Suprapubic skin (tissue), 4 donors: ENCODE results near the gene SLIT1. TPM values are rescaled to one million over a fixed set of nuclear protein-coding genes. Genes with fewer than 3 reads are reported as not detected.

ENCODE experiments used
- DNase-seq, 2 donors: peaks; one replicate each; pipeline ENCODE4 v3.0.0-alpha.2; 2019; ENCODE audit warnings: low spot score in 2 of 2
- H3K27ac ChIP-seq: fragments of 200-600 bp; sonication (generic); one replicate; pipeline ENCODE4 v1.5.1; 2019
- H3K27me3 ChIP-seq: fragments of 200-600 bp; sonication (generic); one replicate; pipeline ENCODE4 v1.5.1; 2019
- H3K36me3 ChIP-seq: fragments of 200-600 bp; sonication (generic); one replicate; pipeline ENCODE4 v1.5.1; 2019
- H3K4me1 ChIP-seq: fragments of 200-600 bp; sonication (generic); one replicate; pipeline ENCODE4 v1.5.1; 2019
- H3K4me3 ChIP-seq: fragments of 200-600 bp; sonication (generic); one replicate; pipeline ENCODE4 v1.5.1; 2019; ENCODE audit warnings: mild to moderate bottlenecking
- H3K9me3 ChIP-seq: fragments of 200-600 bp; sonication (generic); one replicate; pipeline ENCODE4 v1.5.1; 2019
- EP300 ChIP-seq: sonication (generic); formaldehyde crosslinking; IDR thresholded peaks from one replicate; pipeline ENCODE4 v1.6.1; 2017; ENCODE audit warnings: antibody characterized with exemption
- POLR2A ChIP-seq, 2 donors: fragments of 450-650 bp; IDR thresholded peaks; one replicate each; pipeline ENCODE4 v1.6.1; 2017; ENCODE audit warnings: antibody characterized with exemption in 2 of 2, mild to moderate bottlenecking in 2 of 2, moderate library complexity in 2 of 2
- POLR2AphosphoS5 ChIP-seq, 3 donors: sonication (generic); formaldehyde crosslinking; IDR thresholded peaks; one replicate each; pipeline ENCODE4 v1.6.1; 2017; ENCODE audit warnings: antibody characterized with exemption in 3 of 3
- WGBS: methylation state at CpG from one replicate; pipeline ENCODE4 v1.1.5; 2018; 5-methylcytosine and 5-hydroxymethylcytosine counted together
- total RNA-seq, 4 donors: library from RNA; depleted of rRNA; stranded (reverse); fragments of >200 nt; gene quantifications; one replicate each; pipeline ENCODE4 v1.1.0, GENCODE V29; 2016
- TF ChIP-seq, protein P1 (sequence below), 2 donors: fragments of 200-600 bp in 1 of 2; fragments of 450-650 bp in 1 of 2; sonication (generic) in 1 of 2; IDR thresholded peaks; one replicate each; pipeline ENCODE4 v1.5.1; 2016 to 2019; ENCODE audit warnings: antibody characterized with exemption in 2 of 2, mild to moderate bottlenecking in 1 of 2, moderate library complexity in 1 of 2

The SLIT1 gene
- total RNA-seq, 4 donors from 2014 or later = 0.10 to 0.40 (median 0.11) TPM; not detected in 1

DNA sequence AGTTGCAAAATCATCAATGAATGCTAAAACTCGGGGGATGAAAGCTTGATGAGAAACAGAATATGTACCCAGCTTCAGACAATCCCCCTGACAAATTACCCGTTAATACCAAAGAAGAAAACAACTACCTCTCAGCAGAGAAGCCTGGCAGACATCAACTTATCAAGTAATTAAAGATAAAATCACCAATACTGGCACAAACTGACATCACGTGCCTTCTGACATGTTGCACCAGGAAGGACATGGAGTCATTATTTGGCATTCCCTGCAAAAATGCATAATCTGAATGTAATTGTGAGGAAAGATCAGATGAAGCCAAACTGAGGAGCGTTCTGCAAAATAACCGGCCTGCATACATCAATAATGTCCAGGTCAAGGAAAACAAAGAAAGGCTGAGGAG, 7.7 kb downstream of the SLIT1 start:
- H3K4me1 ChIP-seq = peaks cover 7% of the 10 kb centered on the region
- H3K4me3 ChIP-seq = no peak overlapping the region
- no peaks in the 10 kb centered on the region for H3K36me3 ChIP-seq
- peaks cover 44% of the 10 kb centered on the region for H3K27me3 ChIP-seq
- 46% methylated on average over 5 of the region's 5 CpGs for WGBS
- H3K9me3 ChIP-seq = no peaks in the 10 kb centered on the region
- no peak for DNase-seq
- no peak overlapping the region for H3K27ac ChIP-seq
- TF ChIP-seq, protein P1, sequence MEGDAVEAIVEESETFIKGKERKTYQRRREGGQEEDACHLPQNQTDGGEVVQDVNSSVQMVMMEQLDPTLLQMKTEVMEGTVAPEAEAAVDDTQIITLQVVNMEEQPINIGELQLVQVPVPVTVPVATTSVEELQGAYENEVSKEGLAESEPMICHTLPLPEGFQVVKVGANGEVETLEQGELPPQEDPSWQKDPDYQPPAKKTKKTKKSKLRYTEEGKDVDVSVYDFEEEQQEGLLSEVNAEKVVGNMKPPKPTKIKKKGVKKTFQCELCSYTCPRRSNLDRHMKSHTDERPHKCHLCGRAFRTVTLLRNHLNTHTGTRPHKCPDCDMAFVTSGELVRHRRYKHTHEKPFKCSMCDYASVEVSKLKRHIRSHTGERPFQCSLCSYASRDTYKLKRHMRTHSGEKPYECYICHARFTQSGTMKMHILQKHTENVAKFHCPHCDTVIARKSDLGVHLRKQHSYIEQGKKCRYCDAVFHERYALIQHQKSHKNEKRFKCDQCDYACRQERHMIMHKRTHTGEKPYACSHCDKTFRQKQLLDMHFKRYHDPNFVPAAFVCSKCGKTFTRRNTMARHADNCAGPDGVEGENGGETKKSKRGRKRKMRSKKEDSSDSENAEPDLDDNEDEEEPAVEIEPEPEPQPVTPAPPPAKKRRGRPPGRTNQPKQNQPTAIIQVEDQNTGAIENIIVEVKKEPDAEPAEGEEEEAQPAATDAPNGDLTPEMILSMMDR (IDR thresholded peaks at IDR 0.05) = no peak
- TF ChIP-seq POLR2A (IDR thresholded peaks at IDR 0.05) = no peak
- TF ChIP-seq EP300 = no peak
- no peak for TF ChIP-seq POLR2AphosphoS5 (IDR thresholded peaks at IDR 0.05)

DNA sequence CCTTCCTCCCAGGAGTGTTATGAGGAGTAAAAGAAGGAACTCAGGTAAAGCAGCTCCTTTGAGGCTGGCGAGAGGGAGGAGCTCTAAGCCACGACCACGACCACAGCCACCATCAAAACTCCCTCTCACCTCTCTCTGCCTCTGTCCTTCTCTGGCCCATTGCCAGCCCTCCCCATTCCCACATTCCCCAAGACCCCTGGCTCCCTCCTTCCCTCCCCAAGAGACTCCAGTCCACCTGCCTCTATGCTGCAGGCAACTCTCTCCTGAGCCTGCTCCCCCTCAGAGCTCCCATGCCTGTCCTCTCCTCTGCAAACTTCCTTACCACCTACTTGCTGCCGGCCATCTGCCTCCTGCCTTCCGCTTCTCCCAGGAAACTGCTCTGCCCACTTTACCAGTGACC, 9.5 kb downstream of the SLIT1 start:
- Histone ChIP-seq H3K27ac (no peak overlapping the region), H3K36me3 (no peaks in the 10 kb centered on the region), H3K4me3 (no peak overlapping the region), H3K9me3 (no peaks in the 10 kb centered on the region), H3K4me1 (peaks cover 7% of the 10 kb centered on the region), H3K27me3 (peaks cover 45% of the 10 kb centered on the region)
- 83% methylated on average over 5 of the region's 5 CpGs for WGBS
- no peak for TF ChIP-seq POLR2AphosphoS5 (IDR thresholded peaks at IDR 0.05)
- TF ChIP-seq, protein P1 (IDR thresholded peaks at IDR 0.05) = no peak
- DNase-seq = peak in 1 of 2 donors; percentile 29

DNA sequence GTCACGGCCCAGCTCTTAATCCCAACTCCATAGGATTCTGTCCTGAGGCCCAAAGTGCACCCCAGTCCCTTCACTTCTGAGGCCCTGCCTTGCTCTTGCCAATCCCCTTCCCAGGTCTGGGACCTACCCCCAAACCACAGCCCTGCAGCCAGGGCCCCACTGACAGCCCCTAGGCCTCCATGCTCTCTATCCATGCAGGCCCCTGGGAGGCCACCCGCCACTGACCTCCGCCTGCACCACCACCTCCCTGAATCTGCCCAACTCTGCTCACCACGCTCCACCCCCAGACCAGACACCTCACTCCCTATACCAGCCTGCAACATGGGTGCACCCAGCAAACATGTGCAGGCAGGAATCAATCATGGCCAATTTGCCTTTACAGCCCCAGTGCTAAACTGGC, 10.2 kb downstream of the SLIT1 start:
- Histone ChIP-seq H3K4me1 (peaks cover 7% of the 10 kb centered on the region), H3K27ac (no peak overlapping the region), H3K27me3 (peaks cover 49% of the 10 kb centered on the region), H3K4me3 (no peak overlapping the region), H3K9me3 (no peaks in the 10 kb centered on the region), H3K36me3 (no peaks in the 10 kb centered on the region)
- DNase-seq = no peak
- TF ChIP-seq EP300 = no peak
- TF ChIP-seq POLR2A (IDR thresholded peaks at IDR 0.05) = no peak
- no peak for TF ChIP-seq POLR2AphosphoS5 (IDR thresholded peaks at IDR 0.05)
- TF ChIP-seq, protein P1 (IDR thresholded peaks at IDR 0.05) = no peak
- 96% methylated on average over 4 of the region's 4 CpGs for WGBS

DNA sequence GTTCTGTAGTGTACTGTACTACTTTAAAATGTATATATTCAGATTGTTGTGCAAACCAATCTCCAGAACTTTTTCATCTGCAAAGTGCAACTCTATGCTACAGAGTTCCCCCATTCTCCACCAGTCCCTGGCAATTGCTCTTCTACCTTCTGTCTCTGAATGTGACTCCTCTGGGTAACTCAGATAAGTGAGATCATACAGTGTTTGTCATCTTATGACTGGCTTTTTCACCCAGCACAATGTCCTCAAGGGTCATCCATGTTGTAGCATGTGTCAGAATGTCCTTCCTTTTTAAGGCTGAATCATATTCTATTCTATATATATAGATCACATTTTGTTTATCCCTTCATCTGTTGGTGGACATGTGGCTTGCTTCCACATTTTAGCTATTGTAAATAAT, 10.8 kb downstream of the SLIT1 start:
- Histone ChIP-seq H3K27ac (no peak overlapping the region), H3K27me3 (peaks cover 51% of the 10 kb centered on the region), H3K4me3 (no peak overlapping the region), H3K36me3 (no peaks in the 10 kb centered on the region), H3K4me1 (peaks cover 6% of the 10 kb centered on the region), H3K9me3 (no peaks in the 10 kb centered on the region)
- TF ChIP-seq EP300 (no peak), POLR2A (IDR thresholded peaks at IDR 0.05) (no peak), POLR2AphosphoS5 (IDR thresholded peaks at IDR 0.05) (no peak)
- TF ChIP-seq, protein P1 (IDR thresholded peaks at IDR 0.05) = no peak
- DNase-seq = no peak

DNA sequence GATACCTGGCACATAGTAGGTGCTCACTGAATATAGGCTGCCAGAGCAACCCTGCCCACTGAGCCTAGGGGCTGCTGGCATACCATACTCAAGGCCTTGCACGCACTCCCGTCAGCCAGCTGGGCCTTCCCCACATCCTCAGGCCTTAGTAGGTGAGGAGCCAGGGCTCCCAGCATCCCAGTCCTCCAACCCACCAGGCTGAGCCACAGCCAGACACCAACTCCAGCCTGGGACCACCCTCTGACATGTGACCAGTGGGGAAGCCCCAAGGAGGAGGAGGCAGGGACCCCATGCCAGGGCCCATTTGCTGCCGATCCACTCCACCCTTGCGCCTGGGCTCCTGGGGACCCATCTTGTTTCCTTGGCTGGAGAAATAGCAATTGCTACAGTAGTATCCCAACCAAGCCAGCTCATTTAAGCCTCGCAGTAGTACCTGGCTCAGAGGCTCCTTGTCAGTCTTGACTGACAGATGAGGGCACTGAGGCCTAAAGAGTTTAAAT, 11.4 kb downstream of the SLIT1 start:
- Histone ChIP-seq H3K27ac (no peak overlapping the region), H3K9me3 (no peaks in the 10 kb centered on the region), H3K4me3 (no peak overlapping the region), H3K4me1 (no peaks in the 10 kb centered on the region), H3K36me3 (no peaks in the 10 kb centered on the region), H3K27me3 (peaks cover 49% of the 10 kb centered on the region)
- TF ChIP-seq, protein P1 (IDR thresholded peaks at IDR 0.05) = no peak
- TF ChIP-seq EP300 = no peak
- no peak for TF ChIP-seq POLR2A (IDR thresholded peaks at IDR 0.05)
- no peak for TF ChIP-seq POLR2AphosphoS5 (IDR thresholded peaks at IDR 0.05)
- 91% methylated on average over 4 of the region's 5 CpGs for WGBS
- DNase-seq = no peak
